Stimulated activated naive CD8-positive, alpha-beta T cell treated with anti-CD3 and anti-CD28 coated beads, Interleukin-15, Interleukin-2, amounts not matched to agents 100 U/mL and 50 U/mL, for 24 hours (primary cell): ENCODE measurements around the gene NSD1.
"Not testable (repeated sequence)": the region's sequence is repeated elsewhere in the genome, so short reads cannot be mapped to it uniquely, and the experiment has no call there.

Source experiments
- ATAC-seq: fragments of 150-1000 bp; cut with Tn5 transposase; one replicate; pipeline ENCODE4 v1.10.0; 2021
- DNase-seq: peaks from one replicate; pipeline ENCODE4 v3.0.0; 2021

NSD1 gene

DNA sequence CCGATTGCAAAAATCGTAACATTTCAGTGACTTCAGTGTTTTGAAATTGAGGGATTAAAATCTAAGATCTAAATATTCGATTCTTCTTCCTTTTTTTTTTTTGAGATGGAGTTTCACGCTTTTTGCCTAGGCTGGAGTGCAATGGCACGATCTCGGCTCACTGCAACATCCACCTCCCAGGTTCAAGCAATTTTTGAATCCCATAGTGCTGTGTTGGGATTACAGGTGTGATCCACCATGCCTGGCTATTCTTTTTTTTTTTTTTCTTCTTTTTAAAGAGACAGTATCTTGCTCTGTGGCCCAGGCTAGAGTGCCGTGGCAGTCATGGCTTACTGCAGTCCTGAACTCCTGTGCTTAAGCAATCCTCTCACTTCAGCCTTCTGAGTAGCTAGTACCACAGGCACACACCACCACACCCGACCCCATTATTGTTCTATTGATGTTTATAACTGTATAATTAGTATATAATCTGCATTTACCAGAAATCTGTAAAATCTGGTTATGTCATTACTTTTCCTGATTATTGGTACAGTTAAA is 42.7 kb downstream of the NSD1 start:
- ATAC-seq (no peak), DNase-seq (no peak)

DNA sequence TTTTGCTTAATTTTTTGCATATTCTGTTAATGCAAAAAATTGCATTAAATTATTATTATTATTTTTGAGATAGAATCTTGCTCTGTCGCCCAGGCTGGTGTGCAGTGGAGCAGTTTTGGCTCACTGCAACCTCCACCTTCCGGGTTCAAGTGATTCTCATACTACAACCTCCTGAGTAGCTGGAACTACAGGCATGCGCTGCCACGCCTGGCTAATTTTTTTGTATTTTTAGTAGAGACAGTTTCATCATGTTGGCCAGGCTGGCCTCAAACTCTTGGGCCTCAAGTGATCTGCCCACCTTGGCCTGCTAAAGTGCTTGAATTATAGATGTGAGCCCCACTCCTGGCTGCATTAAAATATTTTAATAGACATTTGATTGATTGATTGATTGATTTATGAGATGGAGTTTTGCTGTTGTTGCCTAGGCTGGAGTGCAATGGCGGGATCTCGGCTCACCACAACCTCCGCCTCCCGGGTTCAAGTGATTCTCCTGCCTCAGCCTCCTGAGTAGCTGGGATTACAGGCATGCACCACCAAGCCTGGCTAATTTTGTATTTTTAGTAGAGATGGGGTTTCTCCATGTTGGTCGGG is 44.4 kb downstream of the NSD1 start:
- ATAC-seq, DNase-seq: not testable (repeated sequence)

DNA sequence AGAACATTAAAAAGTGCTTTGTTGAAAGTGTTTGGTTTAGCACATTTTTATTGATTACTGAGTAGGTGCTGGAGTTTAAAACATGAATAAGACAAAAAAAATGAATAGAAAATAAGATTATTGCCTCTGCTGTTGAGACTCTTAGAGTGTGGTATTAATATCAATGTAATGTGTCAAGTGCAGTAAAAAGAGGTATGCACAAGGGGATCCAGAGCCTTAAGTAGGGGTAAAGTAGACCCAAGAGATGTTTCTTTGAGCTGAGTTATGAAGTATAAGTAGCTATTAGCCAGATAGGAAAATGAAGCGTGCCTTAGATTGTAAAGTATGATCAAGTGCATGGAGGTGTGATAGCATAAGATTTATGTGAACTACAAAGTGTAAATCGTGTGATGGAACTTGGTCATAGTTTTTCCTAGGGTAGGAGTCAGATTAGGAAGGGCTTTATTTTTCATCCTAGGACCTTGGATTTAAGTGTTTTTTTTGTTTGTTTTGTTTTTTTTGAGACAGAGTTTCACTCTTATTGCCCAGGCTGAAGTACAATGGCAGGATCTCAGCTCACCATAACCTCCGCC is 45.2 kb downstream of the NSD1 start:
- ATAC-seq (no peak), DNase-seq (no peak)

DNA sequence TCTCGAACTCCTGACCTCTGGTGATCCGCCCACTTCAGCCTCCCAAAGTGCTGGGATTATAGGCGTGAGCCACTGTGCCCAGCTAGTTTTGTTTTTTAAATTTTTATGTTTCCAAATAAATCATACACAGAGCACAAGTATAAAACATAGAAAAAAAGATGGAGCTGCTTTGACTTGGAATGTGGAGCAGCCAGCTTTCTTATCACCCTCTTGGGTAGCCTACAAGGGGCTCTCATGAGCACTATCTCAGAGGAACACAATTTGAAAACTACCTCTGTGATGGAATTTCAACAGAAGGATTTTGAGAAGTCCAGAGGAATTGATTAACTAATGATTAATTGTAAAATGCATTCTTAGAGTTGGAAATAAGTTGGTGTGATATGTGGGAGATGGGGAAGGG is 45.9 kb downstream of the NSD1 start:
- DNase-seq = no peak
- ATAC-seq = no peak

DNA sequence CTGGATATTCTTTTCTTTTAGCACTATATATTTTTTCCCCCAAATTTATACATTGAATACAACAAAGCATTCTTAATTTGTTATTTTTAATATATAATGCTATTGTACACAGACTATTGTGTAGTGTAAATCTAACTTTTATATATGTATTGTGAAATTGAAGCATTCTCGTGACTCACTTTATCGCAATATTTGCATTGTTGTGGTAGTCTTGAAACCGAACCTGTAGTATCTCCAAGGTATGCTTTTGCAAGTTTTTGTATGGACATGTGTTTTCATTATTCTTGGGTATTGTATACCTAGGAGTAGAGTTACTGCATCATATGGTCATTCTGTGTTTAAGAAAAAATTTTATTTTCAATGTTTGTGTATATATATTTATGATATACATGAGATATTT is 49.6 kb downstream of the NSD1 start:
- no peak for ATAC-seq
- DNase-seq = no peak

DNA sequence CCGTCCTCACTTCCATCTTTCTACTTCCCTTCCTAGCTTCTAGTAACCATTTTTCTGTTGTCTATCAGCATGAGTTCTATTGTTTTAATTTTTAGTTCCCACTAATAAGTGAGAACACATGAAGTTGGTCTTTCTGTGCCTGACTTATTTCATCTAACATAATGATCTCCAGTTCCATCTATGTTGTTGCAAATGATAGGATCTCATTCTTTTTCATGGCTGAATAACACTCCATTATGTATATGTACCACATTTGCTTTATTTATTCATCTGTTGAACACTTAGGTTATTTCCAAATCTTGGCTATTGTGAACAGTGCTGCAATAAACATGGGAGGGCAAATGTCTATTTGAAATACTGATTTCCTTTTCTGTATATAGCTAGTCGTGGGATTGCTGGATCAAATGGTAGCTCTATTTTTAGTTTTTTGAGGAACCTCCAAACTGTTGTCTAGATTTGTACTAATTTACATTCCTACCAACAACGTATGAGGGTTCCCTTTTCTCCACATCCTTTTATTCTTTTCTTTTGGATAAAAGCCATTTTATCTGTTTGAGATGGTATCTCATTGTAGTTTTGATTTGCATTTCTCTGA is 50.3 kb downstream of the NSD1 start:
- DNase-seq (no peak), ATAC-seq (no peak)

DNA sequence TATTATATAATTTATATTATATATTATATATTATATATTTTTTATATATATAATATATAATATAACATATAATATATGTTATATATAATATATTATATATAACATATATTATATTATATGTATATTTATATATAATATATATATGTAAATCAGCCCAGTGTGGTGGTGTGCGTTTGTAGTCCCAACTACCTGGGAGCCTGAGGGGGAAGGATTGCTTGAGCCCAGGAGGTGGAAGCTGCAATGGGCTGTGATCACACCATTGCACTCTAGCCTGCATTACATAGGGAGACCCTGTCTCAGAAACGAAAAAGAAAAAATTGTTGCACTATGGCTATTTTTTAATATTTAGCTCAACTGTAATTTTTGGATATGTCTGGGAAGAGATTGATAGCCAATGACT is 52.4 kb downstream of the NSD1 start:
- no peak for DNase-seq

DNA sequence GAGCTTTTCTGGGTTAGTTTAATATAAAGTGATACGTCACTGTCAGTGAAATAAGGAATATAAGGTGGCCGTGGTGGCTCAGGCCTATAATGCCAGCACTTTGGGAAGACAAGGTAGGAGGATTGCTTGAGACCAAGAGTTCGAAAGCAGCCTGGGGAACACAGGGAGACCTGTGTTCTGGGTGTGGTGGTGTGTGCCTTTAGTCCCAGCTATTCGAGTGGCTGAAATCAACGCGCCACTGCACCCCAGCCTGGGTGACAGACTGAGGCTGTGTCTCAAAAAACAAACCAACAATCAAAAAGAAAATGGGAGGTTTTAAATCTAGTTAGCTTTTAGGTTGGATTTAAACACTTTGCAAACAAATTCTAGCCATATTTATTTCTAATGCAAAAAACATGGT is 53.1 kb downstream of the NSD1 start:
- DNase-seq = no peak

More for the DNA sequence above, 52.4 kb downstream of the NSD1 start:
- no peak for ATAC-seq

DNA sequence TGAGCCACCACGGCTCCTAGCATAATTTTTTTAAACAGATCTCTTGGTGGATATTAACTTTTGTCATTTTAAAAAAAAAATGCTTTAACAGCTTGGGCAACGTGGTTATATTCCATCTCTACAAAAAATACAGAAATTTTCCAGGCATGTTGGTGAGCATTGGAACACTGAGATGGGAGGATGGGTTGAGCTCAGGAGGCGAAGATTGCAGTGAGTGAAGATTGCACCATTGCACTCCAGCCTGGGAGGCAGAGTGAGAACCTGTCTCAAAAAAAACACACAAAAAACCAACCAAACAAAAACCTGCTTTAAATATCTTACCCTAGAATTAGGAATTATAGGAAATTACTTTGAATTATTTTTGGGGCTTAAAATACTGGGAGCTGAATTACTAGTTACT is 55.2 kb downstream of the NSD1 start:
- ATAC-seq (no peak), DNase-seq (no peak)

More for the DNA sequence above, 53.1 kb downstream of the NSD1 start:
- ATAC-seq = no peak

DNA sequence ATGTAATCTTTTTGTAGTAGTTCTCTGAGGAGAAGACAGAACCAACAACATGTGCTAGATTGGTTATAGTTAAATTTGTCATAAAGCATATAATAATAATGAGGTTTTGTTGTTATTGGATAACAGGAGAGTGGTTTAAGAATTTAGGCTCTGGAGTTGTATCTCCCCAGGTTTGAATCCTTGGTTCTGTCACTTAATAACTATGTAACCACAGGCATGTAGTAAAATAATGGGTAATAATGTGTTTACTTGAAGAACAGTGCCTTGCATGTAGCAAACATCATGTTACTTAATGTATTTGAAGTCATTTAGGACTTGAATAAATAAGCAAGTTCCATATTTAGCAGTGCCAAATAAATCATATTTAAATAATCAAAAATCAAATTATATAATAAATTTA is 55.8 kb downstream of the NSD1 start:
- ATAC-seq (no peak), DNase-seq (no peak)

DNA sequence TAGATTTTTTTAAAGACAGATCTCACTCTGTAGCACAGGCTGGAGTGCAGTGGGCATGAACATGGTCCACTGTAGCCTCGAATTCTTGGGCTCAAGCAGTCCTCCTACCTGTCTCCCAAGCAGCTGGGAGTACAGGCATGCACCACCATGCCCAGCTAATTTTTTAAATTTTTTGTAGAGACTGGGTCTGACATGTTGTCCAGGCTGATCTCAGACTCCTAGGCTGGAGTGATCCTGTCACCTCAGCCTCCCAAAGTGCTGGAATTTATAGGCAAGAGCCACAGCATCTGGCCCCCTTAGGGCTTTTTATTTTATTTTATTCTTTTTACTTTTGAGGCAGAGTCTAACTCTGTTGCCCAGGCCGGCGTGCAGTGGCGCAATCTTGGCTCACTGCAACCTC is 56.4 kb downstream of the NSD1 start:
- ATAC-seq (no peak), DNase-seq (no peak)

DNA sequence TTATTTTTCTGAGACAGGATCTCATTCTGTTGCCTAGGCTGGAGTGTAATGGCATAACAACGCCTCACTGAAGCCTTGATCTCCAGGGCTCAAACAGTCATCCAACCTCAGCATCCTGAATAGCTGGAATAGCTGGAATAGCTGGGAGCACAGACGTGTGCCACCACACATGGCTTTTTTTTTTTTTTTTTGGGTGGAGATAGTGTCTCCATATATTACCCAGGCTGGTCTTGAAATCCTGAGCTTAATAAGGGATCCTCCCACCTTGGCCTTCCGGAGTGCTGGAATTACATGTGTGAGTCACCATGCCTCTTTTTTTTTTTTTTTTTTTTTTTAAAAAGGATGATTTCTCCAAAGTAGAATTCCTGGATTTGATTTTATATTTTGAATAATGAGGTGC is 60.7 kb downstream of the NSD1 start:
- no peak for DNase-seq
- ATAC-seq = no peak

DNA sequence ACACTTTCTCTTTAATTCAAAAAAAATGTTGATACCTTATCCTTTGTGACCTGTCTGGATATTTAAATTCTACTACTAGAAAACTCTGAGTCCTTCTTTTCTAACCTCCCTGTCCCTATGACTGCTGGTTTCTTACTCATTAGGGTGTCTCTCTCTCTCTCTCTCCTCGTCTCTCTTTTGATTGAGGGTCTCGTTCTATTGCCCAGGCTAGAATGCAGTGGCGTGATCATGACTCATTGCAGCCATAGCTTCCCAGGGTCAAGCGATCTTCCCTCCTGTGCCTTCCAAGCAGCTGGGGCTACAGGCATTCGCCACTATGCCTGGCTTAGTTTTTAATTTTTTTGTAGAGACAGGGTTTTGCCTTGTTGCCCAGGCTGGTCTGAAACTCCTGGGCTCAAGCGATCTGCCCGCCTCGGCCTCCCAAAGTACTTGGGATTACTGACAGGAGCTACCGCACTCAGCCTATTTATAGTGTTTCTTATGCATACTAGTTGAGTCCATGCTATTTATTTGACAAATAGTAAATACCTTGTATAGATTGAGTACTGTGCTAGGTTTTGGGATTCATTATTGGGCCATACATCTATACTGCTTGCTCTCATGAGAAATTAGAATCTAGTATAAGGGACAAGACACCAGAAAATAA is 61.9 kb downstream of the NSD1 start:
- no peak for DNase-seq
- no peak for ATAC-seq

DNA sequence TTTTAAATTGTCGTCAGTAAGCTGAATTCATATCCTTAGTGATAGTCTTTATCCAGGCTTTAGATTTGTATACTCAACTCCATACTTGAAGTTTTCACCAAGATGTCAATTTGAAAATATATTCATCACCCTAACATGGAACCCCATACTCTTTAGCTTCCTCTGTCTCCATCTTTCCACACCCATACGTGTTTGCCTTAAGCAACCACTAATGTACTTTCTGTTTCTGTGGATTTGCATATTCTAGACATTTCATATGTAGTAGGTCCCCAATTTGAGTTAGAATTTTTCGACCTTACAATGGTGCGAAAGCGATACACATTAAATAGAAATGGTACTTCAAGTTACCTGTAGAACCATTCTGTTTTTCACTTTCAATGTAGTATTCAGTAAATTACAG is 65.2 kb downstream of the NSD1 start:
- DNase-seq (no peak), ATAC-seq (no peak)

DNA sequence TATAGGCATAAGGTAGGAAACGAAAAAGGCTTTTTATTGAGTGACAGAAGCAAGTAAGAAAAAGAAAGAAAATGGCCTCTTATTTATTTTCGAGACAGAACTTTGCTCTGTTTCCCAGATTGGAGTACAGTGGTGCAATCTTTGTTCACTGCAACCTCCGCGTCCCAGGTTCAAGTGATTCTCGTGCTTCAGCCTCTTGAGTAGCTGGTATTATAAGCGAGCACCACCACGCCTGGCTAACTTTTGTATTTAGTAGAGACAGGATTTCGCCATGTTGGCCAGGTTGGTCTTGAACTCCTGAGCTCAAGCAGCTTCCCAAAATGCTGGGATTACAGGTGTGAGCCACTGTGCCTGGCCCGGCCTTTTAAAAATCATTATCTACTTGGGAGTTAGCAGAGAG is 70.7 kb downstream of the NSD1 start:
- no peak for ATAC-seq
- no peak for DNase-seq

DNA sequence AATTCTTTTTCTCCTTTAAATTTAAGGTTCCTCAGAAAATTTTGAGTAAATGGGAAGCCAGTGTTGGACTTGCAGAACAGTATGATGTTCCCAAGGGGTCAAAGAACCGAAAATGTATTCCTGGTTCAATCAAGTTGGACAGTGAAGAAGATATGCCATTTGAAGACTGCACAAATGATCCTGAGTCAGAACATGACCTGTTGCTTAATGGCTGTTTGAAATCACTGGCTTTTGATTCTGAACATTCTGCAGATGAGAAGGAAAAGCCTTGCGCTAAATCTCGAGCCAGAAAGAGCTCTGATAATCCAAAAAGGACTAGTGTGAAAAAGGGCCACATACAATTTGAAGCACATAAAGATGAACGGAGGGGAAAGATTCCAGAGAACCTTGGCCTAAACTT is 76.0 kb downstream of the NSD1 start:
- DNase-seq (no peak), ATAC-seq (no peak)

DNA sequence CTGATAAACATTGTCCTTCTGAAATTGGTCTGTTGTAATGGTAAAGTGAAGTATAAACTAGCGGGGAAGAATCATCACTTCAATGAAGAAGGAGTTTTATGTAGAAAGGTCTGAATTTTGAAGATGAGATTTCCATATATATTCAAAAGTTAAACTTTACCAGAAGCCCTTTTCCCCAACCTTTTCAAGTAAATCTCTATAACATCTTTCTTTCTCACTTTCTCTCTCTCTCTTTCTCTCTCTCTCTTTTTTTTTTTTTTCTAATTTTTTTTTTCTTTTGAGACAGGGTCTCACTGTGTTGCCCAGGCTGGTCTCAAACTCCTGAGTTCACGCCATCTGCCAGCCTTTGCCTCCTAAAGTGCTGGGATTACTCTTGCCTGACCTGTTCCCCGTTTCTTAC is 78.7 kb downstream of the NSD1 start:
- ATAC-seq (no peak), DNase-seq (no peak)

DNA sequence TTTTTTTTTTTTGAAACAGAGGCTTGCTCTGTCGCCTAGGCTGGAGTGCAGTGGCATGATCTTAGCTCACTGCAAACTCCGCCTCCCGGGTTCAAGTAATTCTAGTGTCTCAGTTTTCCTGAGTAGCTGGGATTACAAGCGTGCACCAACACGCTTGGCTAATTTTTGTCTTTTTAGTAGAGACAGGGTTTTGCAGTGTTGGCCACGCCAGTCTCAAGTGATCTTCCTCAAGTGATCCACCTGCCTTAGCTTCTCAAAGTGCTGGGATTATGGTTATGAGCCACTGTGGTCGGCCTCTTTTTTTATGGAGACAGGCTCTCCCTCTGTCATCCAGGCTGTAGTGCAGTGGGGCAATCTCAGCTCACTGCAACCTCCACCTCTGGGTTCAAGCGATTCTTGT is 87.0 kb downstream of the NSD1 start:
- DNase-seq (no peak), ATAC-seq (no peak)

DNA sequence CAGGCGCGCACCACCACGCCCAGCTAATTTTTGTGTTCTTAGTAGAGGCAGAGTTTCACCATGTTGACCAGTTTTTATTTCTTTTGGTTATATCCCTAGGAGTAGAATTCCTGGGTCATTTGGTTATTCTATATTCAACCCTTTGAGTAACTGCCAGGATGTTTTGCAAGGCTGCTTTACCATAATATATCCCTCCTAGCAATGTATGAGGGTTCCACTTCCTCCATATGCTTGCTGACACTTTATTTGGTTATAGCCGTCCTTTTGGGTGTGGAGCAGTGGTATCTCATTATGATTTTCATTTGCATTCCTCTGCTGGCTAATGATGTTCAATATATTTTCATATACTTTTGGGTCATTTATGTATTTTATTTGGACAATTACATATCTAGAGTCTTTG is 88.7 kb downstream of the NSD1 start:
- ATAC-seq = no peak
- DNase-seq = no peak

DNA sequence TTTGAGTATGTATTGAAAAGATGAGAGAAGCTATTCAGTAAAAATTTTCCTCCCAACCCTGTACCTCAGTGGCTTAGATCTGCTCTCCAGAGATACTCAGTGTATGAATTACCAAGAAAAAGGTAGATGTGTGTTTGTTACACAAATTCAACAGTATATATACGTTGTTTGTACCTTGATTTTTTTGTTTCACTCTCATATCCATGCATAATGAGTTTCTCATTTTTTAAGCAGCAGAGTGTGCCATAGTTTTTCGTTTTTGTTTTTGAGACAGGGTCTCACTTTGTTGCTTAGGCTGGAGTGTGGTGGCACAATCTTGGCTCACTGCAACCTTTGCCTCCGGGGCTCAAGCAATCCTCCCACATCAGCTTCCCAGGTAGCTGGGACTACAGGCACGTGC is 92.2 kb downstream of the NSD1 start:
- ATAC-seq = no peak
- DNase-seq = no peak

DNA sequence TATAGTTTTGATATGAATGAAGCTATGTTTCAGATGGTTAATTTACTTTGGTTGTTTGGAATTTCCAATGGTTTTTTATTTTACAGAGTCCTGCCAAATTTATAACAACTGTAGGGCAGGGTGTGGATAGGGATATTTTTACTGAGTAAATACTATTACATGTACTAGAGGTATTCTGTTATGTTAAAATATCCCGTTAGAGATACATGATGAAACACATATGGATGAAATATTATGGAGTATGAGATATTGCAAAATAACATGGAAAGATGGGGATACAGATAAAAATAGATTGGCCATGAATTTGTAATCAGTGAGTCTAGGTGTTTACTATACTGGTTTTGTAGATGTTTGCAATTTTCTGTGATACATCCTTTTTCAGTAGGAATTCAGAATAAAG is 93.3 kb downstream of the NSD1 start:
- no peak for DNase-seq
- no peak for ATAC-seq

DNA sequence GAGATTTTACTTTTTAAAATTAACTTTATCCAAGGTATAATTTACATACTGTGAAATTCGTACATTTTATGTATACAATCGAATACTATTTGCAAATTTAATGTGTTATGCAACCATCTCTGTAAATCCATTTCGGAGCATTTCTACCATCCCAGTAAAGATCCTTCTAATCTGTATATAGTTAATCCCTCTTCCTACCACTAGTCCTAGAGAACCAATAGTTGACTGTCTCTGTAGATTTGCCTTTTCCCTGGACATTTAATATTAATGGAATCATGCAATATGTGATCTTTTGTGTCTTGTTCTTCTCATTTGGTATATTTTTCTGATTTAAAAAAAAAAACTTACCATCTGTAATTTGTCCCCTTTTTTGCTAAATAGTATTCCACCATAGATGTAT is 95.2 kb downstream of the NSD1 start:
- DNase-seq = no peak

DNA sequence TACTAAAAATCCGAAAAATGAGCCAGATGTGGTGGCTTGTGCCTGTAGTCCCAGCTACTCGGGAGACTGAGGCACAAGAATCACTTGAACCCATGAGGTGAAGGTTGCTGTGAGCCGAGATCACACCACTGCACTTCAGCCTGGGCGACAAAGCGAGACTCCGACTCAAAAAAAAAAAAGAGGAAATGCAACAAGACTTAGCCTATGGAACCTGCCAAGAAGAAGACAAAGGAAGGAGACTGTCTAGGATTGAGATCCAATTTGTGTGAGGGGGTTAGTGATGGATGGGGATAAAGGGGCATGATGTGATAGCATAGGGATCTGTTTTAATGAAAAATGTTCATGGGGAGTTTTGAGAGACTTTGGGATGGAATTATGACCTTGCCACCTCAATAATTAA is 97.1 kb downstream of the NSD1 start:
- no peak for ATAC-seq

More for the DNA sequence above, 95.2 kb downstream of the NSD1 start:
- ATAC-seq = no peak

More for the DNA sequence above, 97.1 kb downstream of the NSD1 start:
- DNase-seq = no peak
